ENCODE data around the gene FKBP15. TPM values are rescaled to one million over a fixed set of nuclear protein-coding genes. Genes with fewer than 3 reads are reported as not detected.

Gene FKBP15, protein sequence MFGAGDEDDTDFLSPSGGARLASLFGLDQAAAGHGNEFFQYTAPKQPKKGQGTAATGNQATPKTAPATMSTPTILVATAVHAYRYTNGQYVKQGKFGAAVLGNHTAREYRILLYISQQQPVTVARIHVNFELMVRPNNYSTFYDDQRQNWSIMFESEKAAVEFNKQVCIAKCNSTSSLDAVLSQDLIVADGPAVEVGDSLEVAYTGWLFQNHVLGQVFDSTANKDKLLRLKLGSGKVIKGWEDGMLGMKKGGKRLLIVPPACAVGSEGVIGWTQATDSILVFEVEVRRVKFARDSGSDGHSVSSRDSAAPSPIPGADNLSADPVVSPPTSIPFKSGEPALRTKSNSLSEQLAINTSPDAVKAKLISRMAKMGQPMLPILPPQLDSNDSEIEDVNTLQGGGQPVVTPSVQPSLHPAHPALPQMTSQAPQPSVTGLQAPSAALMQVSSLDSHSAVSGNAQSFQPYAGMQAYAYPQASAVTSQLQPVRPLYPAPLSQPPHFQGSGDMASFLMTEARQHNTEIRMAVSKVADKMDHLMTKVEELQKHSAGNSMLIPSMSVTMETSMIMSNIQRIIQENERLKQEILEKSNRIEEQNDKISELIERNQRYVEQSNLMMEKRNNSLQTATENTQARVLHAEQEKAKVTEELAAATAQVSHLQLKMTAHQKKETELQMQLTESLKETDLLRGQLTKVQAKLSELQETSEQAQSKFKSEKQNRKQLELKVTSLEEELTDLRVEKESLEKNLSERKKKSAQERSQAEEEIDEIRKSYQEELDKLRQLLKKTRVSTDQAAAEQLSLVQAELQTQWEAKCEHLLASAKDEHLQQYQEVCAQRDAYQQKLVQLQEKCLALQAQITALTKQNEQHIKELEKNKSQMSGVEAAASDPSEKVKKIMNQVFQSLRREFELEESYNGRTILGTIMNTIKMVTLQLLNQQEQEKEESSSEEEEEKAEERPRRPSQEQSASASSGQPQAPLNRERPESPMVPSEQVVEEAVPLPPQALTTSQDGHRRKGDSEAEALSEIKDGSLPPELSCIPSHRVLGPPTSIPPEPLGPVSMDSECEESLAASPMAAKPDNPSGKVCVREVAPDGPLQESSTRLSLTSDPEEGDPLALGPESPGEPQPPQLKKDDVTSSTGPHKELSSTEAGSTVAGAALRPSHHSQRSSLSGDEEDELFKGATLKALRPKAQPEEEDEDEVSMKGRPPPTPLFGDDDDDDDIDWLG
- total RNA-seq (10 to 100 TPM; 34.3 to 34.9 TPM), polyA plus RNA-seq (10 to 100 TPM in 1 of 2 donors, 1 to 10 TPM in 1; 1.9 to 19.6 TPM)

DNA sequence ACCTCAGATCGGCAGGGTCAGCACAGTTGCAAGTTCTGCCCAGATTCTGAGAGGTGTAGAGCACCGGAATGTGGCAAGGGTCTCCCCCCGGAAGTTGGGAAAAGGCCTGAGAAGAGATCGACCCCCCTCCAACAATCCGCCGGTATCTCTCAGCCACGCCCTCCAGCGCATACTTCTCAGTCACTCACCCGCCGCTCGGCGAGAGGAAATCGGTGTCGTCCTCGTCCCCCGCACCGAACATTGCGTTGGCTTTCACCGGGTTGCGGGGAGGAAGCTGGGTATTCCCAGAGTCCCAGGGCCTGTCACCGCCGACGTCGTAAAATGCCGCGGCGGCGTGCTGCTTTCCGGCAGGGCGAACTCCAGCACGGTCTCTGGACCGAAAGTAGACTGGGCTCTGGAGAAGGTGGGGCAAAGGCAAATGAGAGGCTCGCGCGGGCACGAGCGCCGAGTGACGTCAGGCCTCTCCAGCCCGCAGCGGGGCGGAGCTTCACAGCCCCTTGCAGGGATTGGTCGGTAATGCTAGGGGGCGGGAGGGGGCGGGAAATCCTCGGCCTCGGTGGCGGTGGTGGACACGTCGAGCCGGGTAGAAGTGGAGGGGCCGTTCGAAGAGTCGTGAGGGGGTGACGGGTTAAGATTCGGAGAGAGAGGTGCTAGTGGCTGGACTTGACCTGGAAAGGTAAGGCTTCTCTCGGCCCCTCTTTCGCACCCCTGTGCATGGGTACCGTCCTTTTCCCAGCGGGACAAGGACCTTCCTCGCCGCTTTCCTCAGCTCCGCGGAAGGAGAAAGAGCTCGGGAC is at the start of gene FKBP15, which contains the start of gene SLC31A1:
Gene FKBP15 (minus strand): TSS at position 275 of the 797 bp plus-strand sequence. CDS start 34 bp downstream, at position 241.
Gene SLC31A1 (plus strand): TSS at position 542 of the 797 bp plus-strand sequence. CDS start 34,605 bp downstream, outside the sequence.
- Mint-ChIP-seq H3K4me1 (peaks cover 28 to 48% (median 38%) of the 10 kb centered on the region in 4 donors), H3K36me3 (peaks cover 0 to 15% of the 10 kb centered on the region in 2 donors), H3K9me3 (no peaks in the 10 kb centered on the region), H3K27me3 (no peaks in the 10 kb centered on the region), H3K27ac (peak within 1 kb of the TSS; percentile 91 to 98 (median 96)), H3K4me3 (peak within 1 kb of the TSS; percentile 92 to 98 (median 96))
- Histone ChIP-seq H3K27ac (ENCODE audit: low read depth, low read length) (peak within 1 kb of the TSS; percentile 90), H3K27me3 (ENCODE audit: insufficient read depth, low read length) (no peaks in the 10 kb centered on the region), H3K4me3 (ENCODE audit: low read length in 2 of 2) (peak within 1 kb of the TSS; percentile 89 to 91), H3K36me3 (ENCODE audit: insufficient read depth, low read length) (no peaks in the 10 kb centered on the region), H3K4me1 (ENCODE audit: insufficient read depth, low read length) (peaks cover 34% of the 10 kb centered on the region), H3K9me3 (ENCODE audit: control insufficient read depth in 1 of 2, low read length in 2 of 2) (no peaks in the 10 kb centered on the region)
- intact Hi-C loops (cut with micrococcal nuclease), result loop anchor here (1.0 to 10.0 kb wide), 5 partner anchors 54 to 846 kb away; partner anchors contain the start of genes C9orf43, CDC26, HDHD3 and POLE3
- CTCF ChIA-PET (ENCODE audit: partially characterized antibody), result interaction anchor here (1.2 to 3.0 kb wide), 8 partner anchors 49 to 436 kb away, joined by 3 to 25 read pairs (median 4); partner anchors contain the start of genes CDC26 and PRPF4
- DNase-seq, result peak; percentile 95 to 98 (median 97)
- POLR2A ChIA-PET (ENCODE audit: partially characterized antibody), result interaction anchor here (1.0 to 4.0 kb wide), 6 partner anchors 11 to 189 kb away, joined by 4 to 26 read pairs (median 12); partner anchors contain the start of genes C9orf43, CDC26, HDHD3 and POLE3

DNA sequence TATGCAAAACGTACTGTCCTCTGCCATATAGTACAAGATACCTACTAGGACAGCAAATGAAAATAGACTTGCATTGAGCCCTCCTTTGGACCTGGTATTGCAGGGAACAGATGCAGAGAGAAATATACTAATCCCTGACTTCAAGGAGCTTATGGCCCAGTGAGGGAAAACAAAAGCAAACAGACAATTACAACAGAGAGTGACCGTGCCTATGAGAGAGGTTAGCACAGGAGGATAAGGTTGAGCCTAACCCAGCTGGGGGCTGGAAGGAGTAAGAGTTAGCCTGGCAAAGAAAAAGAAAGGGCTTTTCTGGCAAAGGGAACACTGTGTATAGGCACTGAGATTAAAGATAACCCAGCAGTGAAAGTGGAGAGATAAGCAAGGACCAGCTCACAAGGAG is 48.8 kb upstream of the FKBP15 start:
- no peak for DNase-seq
- Histone ChIP-seq H3K4me3 (ENCODE audit: low read length in 2 of 2) (no peak overlapping the region), H3K4me1 (ENCODE audit: insufficient read depth, low read length) (peaks cover 17% of the 10 kb centered on the region), H3K36me3 (ENCODE audit: insufficient read depth, low read length) (peaks cover 43% of the 10 kb centered on the region), H3K27me3 (ENCODE audit: insufficient read depth, low read length) (no peaks in the 10 kb centered on the region), H3K9me3 (ENCODE audit: control insufficient read depth in 1 of 2, low read length in 2 of 2) (no peaks in the 10 kb centered on the region), H3K27ac (ENCODE audit: low read depth, low read length) (no peak overlapping the region)
- no peak overlapping the region for H3K4me3 Mint-ChIP-seq
- peaks cover 4 to 22% (median 13%) of the 10 kb centered on the region in 4 donors for H3K4me1 Mint-ChIP-seq
- intact Hi-C loops (cut with micrococcal nuclease), result no loop called here
- H3K9me3 Mint-ChIP-seq, result no peaks in the 10 kb centered on the region
- ChIA-PET CTCF (ENCODE audit: partially characterized antibody) (interaction anchor here (0.9 kb wide), 2 partner anchors 49 to 386 kb away, joined by 4 read pairs; partner anchors contain the start of genes FKBP15 and SLC31A1), POLR2A (ENCODE audit: partially characterized antibody) (interaction anchor here (0.7 kb wide), 1 partner anchor 140 kb away, joined by 3 read pairs; the partner anchor contains the start of genes C9orf43 and POLE3)
- H3K36me3 Mint-ChIP-seq, result peaks cover 39 to 53% of the 10 kb centered on the region in 2 donors
- H3K27ac Mint-ChIP-seq, result peak overlapping the region in 2 of 7 donors; percentile 7 to 82
- H3K27me3 Mint-ChIP-seq, result no peaks in the 10 kb centered on the region

DNA sequence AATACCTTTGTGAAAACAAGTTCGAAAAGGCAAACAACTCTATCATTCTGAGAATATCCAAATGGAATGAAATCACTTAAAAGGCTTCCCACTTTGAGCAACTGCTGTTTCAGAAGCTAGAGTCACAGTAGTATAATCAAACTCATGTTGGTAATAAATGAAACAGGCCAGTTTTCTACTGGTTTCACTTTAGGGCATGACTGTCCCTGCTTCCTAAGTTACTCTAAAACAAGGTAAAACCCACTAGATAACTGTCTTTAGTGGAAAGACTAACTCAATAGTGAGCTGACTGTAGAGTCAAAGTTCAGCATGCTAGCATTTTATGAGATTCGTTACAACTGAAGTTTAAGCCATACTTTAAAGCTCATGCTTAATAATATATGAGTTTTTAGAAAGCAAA is 48.3 kb upstream of the FKBP15 start:
- ChIA-PET CTCF (ENCODE audit: partially characterized antibody) (interaction anchor here (0.9 kb wide), 2 partner anchors 48 to 386 kb away, joined by 4 read pairs; partner anchors contain the start of genes FKBP15 and SLC31A1), POLR2A (ENCODE audit: partially characterized antibody) (interaction anchor here (0.7 kb wide), 1 partner anchor 141 kb away, joined by 3 read pairs; the partner anchor contains the start of genes C9orf43 and POLE3)
- H3K4me3 Mint-ChIP-seq, result no peak overlapping the region
- no peaks in the 10 kb centered on the region for H3K9me3 Mint-ChIP-seq
- Histone ChIP-seq H3K4me1 (ENCODE audit: insufficient read depth, low read length) (peaks cover 16% of the 10 kb centered on the region), H3K27me3 (ENCODE audit: insufficient read depth, low read length) (no peaks in the 10 kb centered on the region), H3K9me3 (ENCODE audit: control insufficient read depth in 1 of 2, low read length in 2 of 2) (no peaks in the 10 kb centered on the region), H3K27ac (ENCODE audit: low read depth, low read length) (no peak overlapping the region), H3K4me3 (ENCODE audit: low read length in 2 of 2) (no peak overlapping the region), H3K36me3 (ENCODE audit: insufficient read depth, low read length) (peaks cover 43% of the 10 kb centered on the region)
- intact Hi-C loops (cut with micrococcal nuclease), result no loop called here
- H3K4me1 Mint-ChIP-seq, result peaks cover 4 to 22% (median 13%) of the 10 kb centered on the region in 4 donors
- DNase-seq, result no peak
- no peaks in the 10 kb centered on the region for H3K27me3 Mint-ChIP-seq
- peak overlapping the region in 2 of 7 donors; percentile 15 to 82 for H3K27ac Mint-ChIP-seq
- peaks cover 40 to 53% of the 10 kb centered on the region in 2 donors for H3K36me3 Mint-ChIP-seq

DNA sequence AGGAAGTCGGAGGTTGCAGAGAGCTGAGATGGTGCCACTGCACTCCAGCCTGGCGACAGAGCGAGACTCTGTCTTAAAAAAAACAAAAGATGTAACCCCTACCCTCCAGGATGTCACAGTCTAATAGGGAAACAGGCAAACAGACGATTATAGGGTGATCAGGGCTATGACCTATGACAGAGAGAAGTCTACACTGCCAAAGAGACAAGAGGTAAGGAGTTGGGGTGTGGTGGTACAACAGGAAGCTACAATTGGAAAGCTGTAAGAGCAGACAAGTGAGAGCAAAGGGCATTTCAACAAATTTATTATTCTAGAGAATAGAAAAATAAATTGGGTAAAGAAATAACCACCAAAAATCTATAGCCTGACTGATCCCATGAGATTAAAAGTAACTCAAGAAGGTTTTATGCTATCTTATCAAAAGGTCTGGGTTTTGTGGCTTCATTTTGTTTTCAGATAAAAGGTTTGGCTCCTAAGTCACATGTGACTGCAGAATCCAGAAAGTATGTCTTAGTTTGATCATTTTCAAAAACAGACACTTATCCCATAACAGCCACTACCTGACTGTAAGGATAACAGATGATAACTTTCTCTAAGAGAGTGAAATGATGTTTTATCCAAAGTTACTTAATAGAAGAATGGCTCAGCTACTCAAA is 47.0 kb upstream of the FKBP15 start:
- H3K9me3 ChIP-seq (ENCODE audit: control insufficient read depth in 1 of 2, low read length in 2 of 2), result no peaks in the 10 kb centered on the region
- CTCF ChIA-PET (ENCODE audit: partially characterized antibody), result no interaction called here
- peaks cover 36 to 46% of the 10 kb centered on the region in 2 donors for H3K36me3 Mint-ChIP-seq
- H3K27me3 ChIP-seq (ENCODE audit: insufficient read depth, low read length), result no peaks in the 10 kb centered on the region
- H3K4me3 ChIP-seq (ENCODE audit: low read length in 2 of 2), result no peak overlapping the region
- no peaks in the 10 kb centered on the region for H3K9me3 Mint-ChIP-seq
- H3K27ac Mint-ChIP-seq, result peak overlapping the region in 3 of 7 donors; percentile 41 to 72 (median 60)
- no peak overlapping the region for H3K27ac ChIP-seq (ENCODE audit: low read depth, low read length)
- DNase-seq, result no peak
- intact Hi-C loops (cut with micrococcal nuclease), result no loop called here
- H3K4me3 Mint-ChIP-seq, result no peak overlapping the region
- H3K27me3 Mint-ChIP-seq, result no peaks in the 10 kb centered on the region
- H3K4me1 Mint-ChIP-seq, result peaks cover 4 to 12% (median 7%) of the 10 kb centered on the region in 4 donors
- H3K4me1 ChIP-seq (ENCODE audit: insufficient read depth, low read length), result peaks cover 10% of the 10 kb centered on the region
- H3K36me3 ChIP-seq (ENCODE audit: insufficient read depth, low read length), result peaks cover 40% of the 10 kb centered on the region
- POLR2A ChIA-PET (ENCODE audit: partially characterized antibody), result no interaction called here

DNA sequence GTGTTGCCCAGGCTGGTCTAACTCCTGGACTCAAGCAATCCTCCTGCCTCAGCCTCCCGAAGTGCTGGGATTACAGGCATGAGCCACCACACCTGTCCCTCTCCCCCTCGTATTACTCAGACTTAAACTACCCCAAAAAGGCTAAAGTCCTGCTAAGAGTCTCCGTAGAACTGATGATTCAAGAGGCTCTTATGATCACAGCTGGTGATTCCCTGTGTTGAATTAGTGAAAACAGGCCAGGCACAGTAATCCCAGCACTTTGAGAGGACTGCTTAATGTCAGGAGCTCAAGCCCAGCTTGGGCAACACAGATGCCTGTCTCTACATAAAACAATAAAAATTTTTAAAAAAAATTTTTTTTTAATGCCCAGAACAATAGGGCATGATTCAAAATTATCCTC is 45.1 kb upstream of the FKBP15 start:
- Mint-ChIP-seq H3K27me3 (no peaks in the 10 kb centered on the region), H3K9me3 (no peaks in the 10 kb centered on the region), H3K4me3 (no peak overlapping the region), H3K36me3 (peaks cover 37 to 39% of the 10 kb centered on the region in 2 donors), H3K4me1 (peaks cover 4 to 12% (median 7%) of the 10 kb centered on the region in 4 donors), H3K27ac (no peak overlapping the region)
- Histone ChIP-seq H3K27me3 (ENCODE audit: insufficient read depth, low read length) (no peaks in the 10 kb centered on the region), H3K4me1 (ENCODE audit: insufficient read depth, low read length) (peaks cover 10% of the 10 kb centered on the region), H3K9me3 (ENCODE audit: control insufficient read depth in 1 of 2, low read length in 2 of 2) (no peaks in the 10 kb centered on the region), H3K4me3 (ENCODE audit: low read length in 2 of 2) (no peak overlapping the region), H3K36me3 (ENCODE audit: insufficient read depth, low read length) (peaks cover 23% of the 10 kb centered on the region), H3K27ac (ENCODE audit: low read depth, low read length) (no peak overlapping the region)
- CTCF ChIA-PET (ENCODE audit: partially characterized antibody), result interaction anchor here (1.8 kb wide), 1 partner anchor 8 kb away, joined by 8 read pairs; no protein-coding TSS in a partner anchor
- intact Hi-C loops (cut with micrococcal nuclease), result no loop called here
- no peak for DNase-seq
- POLR2A ChIA-PET (ENCODE audit: partially characterized antibody), result no interaction called here
